HepG2 (cell line): ENCODE measurements around the gene RREB1. TPM values are rescaled to one million over a fixed set of nuclear protein-coding genes. Genes with fewer than 3 reads are reported as not detected.

Experiments
- BRD4 ChIP-seq: sonication (generic); formaldehyde crosslinking; IDR thresholded peaks from 2 replicates; pipeline ENCODE4 v1.4.0; 2020; ENCODE audit warnings: missing genetic modification reagents
- HOXD1 ChIP-seq: sonication (generic); formaldehyde crosslinking; IDR thresholded peaks from 2 replicates; pipeline ENCODE4 v1.5.0; 2020; ENCODE audit warnings: missing genetic modification reagents
- NR2C2 ChIP-seq: sonication (generic); formaldehyde crosslinking; IDR thresholded peaks from 2 replicates; pipeline ENCODE4 v1.4.0; 2020; ENCODE audit warnings: missing genetic modification reagents, mild to moderate bottlenecking, moderate library complexity, borderline replicate concordance
- polyA plus RNA-seq, 8 experiments: library from polyadenylated mRNA; depleted of rRNA in 3 of 8; stranded (reverse) in 7 of 8; unstranded in 1 of 8; fragments of >200 nt; fragmentation: Illumina TruSeq in 4 of 8; extraction: Trizol in 4 of 8; gene quantifications; 2 replicates each; pipeline versions ENCODE4 v1.2.1 to v1.2.3, GENCODE V29; 2011 to 2016; ENCODE audit warnings: low read depth in 4 of 8, missing spikeins in 1 of 8, mixed read lengths in 1 of 8; ENCODE audit not compliant: insufficient read depth in 1 of 8
- total RNA-seq, 5 experiments: library from RNA; depleted of rRNA; stranded (reverse); fragments of >200 nt; fragmentation: Illumina TruSeq; extraction: Trizol; gene quantifications; 2 replicates each; pipeline ENCODE4 v1.2.3, GENCODE V29; 2016; ENCODE audit warnings: low read depth in 1 of 5
- TF ChIP-seq, protein P1 (sequence below), 2 experiments: fragments of 450-650 bp in 1 of 2; sonication (generic) in 1 of 2; formaldehyde crosslinking in 1 of 2; IDR thresholded peaks; 2 replicates each; pipeline versions ENCODE4 v1.6.1 to v1.8.0; 2016 to 2022; ENCODE audit warnings: antibody characterized with exemption in 1 of 2, mild to moderate bottlenecking in 1 of 2, missing genetic modification reagents in 1 of 2

The RREB1 gene
- total and polyA plus RNA-seq, 2 of the 13 experiments (the other 11 are each of a cell fraction or from before 2014, with no cell fraction given): 6.1 to 23.2 TPM

- TF ChIP-seq, protein P1, sequence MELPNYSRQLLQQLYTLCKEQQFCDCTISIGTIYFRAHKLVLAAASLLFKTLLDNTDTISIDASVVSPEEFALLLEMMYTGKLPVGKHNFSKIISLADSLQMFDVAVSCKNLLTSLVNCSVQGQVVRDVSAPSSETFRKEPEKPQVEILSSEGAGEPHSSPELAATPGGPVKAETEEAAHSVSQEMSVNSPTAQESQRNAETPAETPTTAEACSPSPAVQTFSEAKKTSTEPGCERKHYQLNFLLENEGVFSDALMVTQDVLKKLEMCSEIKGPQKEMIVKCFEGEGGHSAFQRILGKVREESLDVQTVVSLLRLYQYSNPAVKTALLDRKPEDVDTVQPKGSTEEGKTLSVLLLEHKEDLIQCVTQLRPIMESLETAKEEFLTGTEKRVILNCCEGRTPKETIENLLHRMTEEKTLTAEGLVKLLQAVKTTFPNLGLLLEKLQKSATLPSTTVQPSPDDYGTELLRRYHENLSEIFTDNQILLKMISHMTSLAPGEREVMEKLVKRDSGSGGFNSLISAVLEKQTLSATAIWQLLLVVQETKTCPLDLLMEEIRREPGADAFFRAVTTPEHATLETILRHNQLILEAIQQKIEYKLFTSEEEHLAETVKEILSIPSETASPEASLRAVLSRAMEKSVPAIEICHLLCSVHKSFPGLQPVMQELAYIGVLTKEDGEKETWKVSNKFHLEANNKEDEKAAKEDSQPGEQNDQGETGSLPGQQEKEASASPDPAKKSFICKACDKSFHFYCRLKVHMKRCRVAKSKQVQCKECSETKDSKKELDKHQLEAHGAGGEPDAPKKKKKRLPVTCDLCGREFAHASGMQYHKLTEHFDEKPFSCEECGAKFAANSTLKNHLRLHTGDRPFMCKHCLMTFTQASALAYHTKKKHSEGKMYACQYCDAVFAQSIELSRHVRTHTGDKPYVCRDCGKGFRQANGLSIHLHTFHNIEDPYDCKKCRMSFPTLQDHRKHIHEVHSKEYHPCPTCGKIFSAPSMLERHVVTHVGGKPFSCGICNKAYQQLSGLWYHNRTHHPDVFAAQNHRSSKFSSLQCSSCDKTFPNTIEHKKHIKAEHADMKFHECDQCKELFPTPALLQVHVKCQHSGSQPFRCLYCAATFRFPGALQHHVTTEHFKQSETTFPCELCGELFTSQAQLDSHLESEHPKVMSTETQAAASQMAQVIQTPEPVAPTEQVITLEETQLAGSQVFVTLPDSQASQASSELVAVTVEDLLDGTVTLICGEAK (IDR thresholded peaks at IDR 0.05): no peak
- TF ChIP-seq, protein P1 (CRISPR knock-in tag; IDR thresholded peaks at IDR 0.05): peak; percentile 51; the same call in 1 of the 2 replicates
- TF ChIP-seq NR2C2 (CRISPR knock-in tag) (peak; percentile 39), BRD4 (CRISPR knock-in tag) (peak; percentile 65; the same call in 1 of the 2 replicates), HOXD1 (CRISPR knock-in tag) (peak; percentile 45; the same call in 1 of the 2 replicates)
- TF ChIP-seq, all 625 proteins: peak for 137
Measured at GRCh38 chr6:7106752-7107577, 796 bp upstream of the RREB1 start (continued).
